ENCODE data around the gene CDH13.

- TF ChIP-seq TAF1 (IDR thresholded peaks at IDR 0.05; ENCODE audit: borderline replicate concordance, insufficient read depth, low read length) (no peak), SIN3A (IDR thresholded peaks at IDR 0.05; ENCODE audit: borderline replicate concordance, insufficient read depth, low read length) (no peak), POLR2AphosphoS5 (IDR thresholded peaks at IDR 0.05; ENCODE audit: low read depth, low read length) (no peak)
Measured at GRCh38 chr16:82965808-82966207, 339.0 kb downstream of the CDH13 start.
